ENCODE data around the gene ZNF219. TPM values are rescaled to one million over a fixed set of nuclear protein-coding genes. Genes with fewer than 3 reads are reported as not detected.

Gene ZNF219
- total RNA-seq, 5 donors from 2014 or later (not counting 1 experiment from before 2014, with no cell fraction given), result 7.2 to 12.4 (median 8.1) TPM

- ChIA-PET POLR2A (interaction anchor here (0.6 to 0.9 kb wide), 5 partner anchors 8 to 176 kb away, joined by 3 to 4 read pairs (median 3); no protein-coding TSS in a partner anchor), CTCF (interaction anchor here (0.7 to 4.8 kb wide), 12 partner anchors 8 to 83 kb away, joined by 3 to 68 read pairs (median 7); no protein-coding TSS in a partner anchor)
- no peak for ATAC-seq (replicated peaks in 1 of 4)
- Histone ChIP-seq H3K27me3 (replicated peaks in 1 of 2; ENCODE audit: control insufficient read depth in 2 of 2, extremely low read depth in 1 of 2, insufficient read depth in 2 of 2, low read length in 1 of 2) (peaks cover 0 to 4% of the 10 kb centered on the region in 2 experiments), H3K4me1 (ENCODE audit: control insufficient read depth in 1 of 2, extremely low read depth in 1 of 2, insufficient read depth in 2 of 2, low read length in 2 of 2) (peaks cover 5 to 26% of the 10 kb centered on the region in 2 experiments), H3K4me3 (ENCODE audit: control insufficient read depth in 1 of 2, extremely low read depth in 1 of 2, low read length in 1 of 2) (no peak overlapping the region), H3K36me3 (ENCODE audit: control insufficient read depth in 2 of 2, extremely low read depth in 1 of 2, insufficient read depth in 1 of 2, low read length in 1 of 2) (peaks cover 0 to 4% of the 10 kb centered on the region in 2 donors), H3K27ac (ENCODE audit: low read length) (no peak overlapping the region), H3K9me3 (no peaks in the 10 kb centered on the region)
- WGBS (ENCODE audit: insufficient coverage), result 90% methylated on average over 2 of the region's 6 CpGs
- DNase-seq, result no peak
- H3K4me1 Mint-ChIP-seq, result peaks cover 23 to 31% (median 25%) of the 10 kb centered on the region in 3 donors
- no peak overlapping the region for H3K4me3 Mint-ChIP-seq
- H3K9me3 Mint-ChIP-seq, result no peaks in the 10 kb centered on the region
- peaks cover 3% of the 10 kb centered on the region for H3K36me3 Mint-ChIP-seq
- H3K27ac Mint-ChIP-seq, result peak overlapping the region; percentile 25 to 83
- H3K27me3 Mint-ChIP-seq, result peaks cover 0 to 1% of the 10 kb centered on the region in 2 donors
Measured at GRCh38 chr14:21095430-21096205, 2.8 kb downstream of the ZNF219 start.

DNA sequence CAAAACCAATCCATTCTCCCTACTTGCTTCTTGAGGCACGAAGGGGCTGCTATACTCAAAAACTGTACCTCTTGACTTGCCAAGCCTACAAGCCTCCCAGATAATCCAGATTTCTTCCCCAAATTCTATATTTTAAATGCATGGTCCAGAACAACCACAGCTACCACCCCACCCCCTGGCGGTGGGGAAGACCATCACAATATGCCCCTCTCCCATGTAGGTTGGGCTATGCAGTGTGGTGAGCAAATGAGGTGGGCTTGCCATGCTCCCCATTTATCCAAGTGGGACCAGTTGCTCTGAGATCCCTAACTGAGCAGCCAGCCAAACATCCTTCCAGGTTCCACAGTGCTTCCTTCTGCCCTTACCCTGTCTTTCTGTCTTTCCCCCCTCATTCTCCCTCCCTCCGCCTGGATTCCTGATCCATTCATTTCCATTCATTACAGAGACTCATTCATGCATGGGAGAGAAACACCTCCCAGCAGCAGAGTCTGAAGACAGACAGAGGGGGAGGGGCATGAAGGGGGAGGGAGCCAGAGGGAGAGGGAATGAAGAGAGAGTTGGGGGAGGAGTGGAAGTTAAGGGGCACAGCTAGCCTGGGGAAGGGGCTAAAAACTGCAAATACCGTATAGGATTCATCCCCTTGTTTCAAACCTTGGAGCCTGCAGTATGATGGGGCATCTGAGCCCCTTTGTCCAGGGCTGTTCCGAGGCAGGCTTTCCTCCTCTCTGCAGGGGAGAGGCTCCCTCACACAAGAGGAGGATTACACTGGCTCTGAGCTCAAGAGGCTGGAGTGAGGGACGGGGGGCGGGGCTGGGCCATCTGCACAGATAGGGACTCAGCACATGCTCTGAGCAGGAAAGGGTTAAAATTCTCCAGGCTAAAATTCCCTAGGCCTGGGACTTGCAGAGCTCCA, 4.4 kb downstream of the ZNF219 start:
- H3K9me3 Mint-ChIP-seq, result no peaks in the 10 kb centered on the region
- 96% methylated on average over 4 of the region's 7 CpGs for WGBS (ENCODE audit: insufficient coverage)
- Histone ChIP-seq H3K4me3 (ENCODE audit: control insufficient read depth in 1 of 2, extremely low read depth in 1 of 2, low read length in 1 of 2) (no peak overlapping the region), H3K4me1 (ENCODE audit: control insufficient read depth in 1 of 2, extremely low read depth in 1 of 2, insufficient read depth in 2 of 2, low read length in 2 of 2) (peaks cover 3 to 22% of the 10 kb centered on the region in 2 experiments), H3K27ac (ENCODE audit: low read length) (no peak overlapping the region), H3K9me3 (no peaks in the 10 kb centered on the region), H3K27me3 (replicated peaks in 1 of 2; ENCODE audit: control insufficient read depth in 2 of 2, extremely low read depth in 1 of 2, insufficient read depth in 2 of 2, low read length in 1 of 2) (no peaks in the 10 kb centered on the region), H3K36me3 (ENCODE audit: control insufficient read depth in 2 of 2, extremely low read depth in 1 of 2, insufficient read depth in 1 of 2, low read length in 1 of 2) (peaks cover 0 to 4% of the 10 kb centered on the region in 2 donors)
- DNase-seq (peak in 1 of 35 experiments; percentile 4), ATAC-seq (replicated peaks in 1 of 4) (no peak)
- H3K27ac Mint-ChIP-seq, result peak overlapping the region in 1 of 2 donors; percentile 34
- peaks cover 18 to 27% (median 21%) of the 10 kb centered on the region in 3 donors for H3K4me1 Mint-ChIP-seq
- peaks cover 0 to 1% of the 10 kb centered on the region in 2 donors for H3K27me3 Mint-ChIP-seq
- ChIA-PET POLR2A (interaction anchor here in 1 of 2 donors (0.6 to 0.9 kb wide), 2 partner anchors 10 to 111 kb away, joined by 3 to 6 read pairs; no protein-coding TSS in a partner anchor), CTCF (interaction anchor here (0.6 to 4.8 kb wide), 13 partner anchors 7 to 129 kb away, joined by 3 to 68 read pairs (median 17); partner anchors contain the start of genes ARHGEF40 (in 1 of the 2) and TMEM253 (in 1 of the 2))
- H3K36me3 Mint-ChIP-seq, result peaks cover 3% of the 10 kb centered on the region
- no peak overlapping the region for H3K4me3 Mint-ChIP-seq

DNA sequence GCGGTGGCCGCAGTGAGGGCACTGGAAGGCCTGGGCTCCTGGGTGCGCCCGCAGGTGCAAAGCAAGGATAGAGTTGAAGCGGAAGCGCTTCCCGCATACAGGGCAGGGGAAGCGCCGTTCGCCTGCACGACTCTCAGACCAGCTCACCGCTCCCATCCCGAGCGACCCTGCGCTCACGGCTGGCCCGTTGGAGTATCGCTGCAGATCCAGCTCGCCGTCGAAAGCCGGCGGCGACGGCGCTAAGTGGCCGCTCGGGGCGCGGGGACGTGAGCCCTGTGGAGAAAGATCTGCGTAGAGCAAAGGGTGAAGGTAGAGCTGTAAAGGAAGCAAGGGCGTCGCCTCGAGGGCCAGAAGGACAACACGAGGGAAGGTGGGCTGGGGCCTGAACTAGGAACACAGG, 5.4 kb downstream of the ZNF219 start:
- no peak for DNase-seq
- no peak for ATAC-seq (replicated peaks in 1 of 4)
- H3K4me3 Mint-ChIP-seq, result no peak overlapping the region
- H3K27me3 ChIP-seq (replicated peaks in 1 of 2; ENCODE audit: control insufficient read depth in 2 of 2, extremely low read depth in 1 of 2, insufficient read depth in 2 of 2, low read length in 1 of 2), result no peaks in the 10 kb centered on the region
- H3K27me3 Mint-ChIP-seq, result no peaks in the 10 kb centered on the region
- H3K4me1 ChIP-seq (ENCODE audit: control insufficient read depth in 1 of 2, extremely low read depth in 1 of 2, insufficient read depth in 2 of 2, low read length in 2 of 2), result peaks cover under 1 to 25% of the 10 kb centered on the region in 2 experiments
- H3K4me3 ChIP-seq (ENCODE audit: control insufficient read depth in 1 of 2, extremely low read depth in 1 of 2, low read length in 1 of 2), result no peak overlapping the region
- POLR2A ChIA-PET, result no interaction called here
- peaks cover 3% of the 10 kb centered on the region for H3K36me3 Mint-ChIP-seq
- H3K4me1 Mint-ChIP-seq, result peaks cover 17 to 29% (median 24%) of the 10 kb centered on the region in 3 donors
- WGBS (ENCODE audit: insufficient coverage), result 91% methylated on average over 36 of the region's 36 CpGs
- H3K27ac ChIP-seq (ENCODE audit: low read length), result no peak overlapping the region
- CTCF ChIA-PET, result interaction anchor here (1.0 to 4.8 kb wide), 14 partner anchors 8 to 122 kb away, joined by 3 to 68 read pairs (median 10); partner anchors contain the start of genes ARHGEF40 (in 1 of the 2) and TMEM253 (in 1 of the 2)
- H3K36me3 ChIP-seq (ENCODE audit: control insufficient read depth in 2 of 2, extremely low read depth in 1 of 2, insufficient read depth in 1 of 2, low read length in 1 of 2), result peaks cover 0 to 4% of the 10 kb centered on the region in 2 donors
- no peaks in the 10 kb centered on the region for H3K9me3 ChIP-seq
- no peak overlapping the region for H3K27ac Mint-ChIP-seq
- H3K9me3 Mint-ChIP-seq, result no peaks in the 10 kb centered on the region

- no peak overlapping the region for H3K27ac ChIP-seq (ENCODE audit: low read length)
- H3K4me1 Mint-ChIP-seq, result peaks cover 22 to 34% (median 28%) of the 10 kb centered on the region in 3 donors
- DNase-seq (peak; percentile 72 to 97 (median 89)), ATAC-seq (replicated peaks in 1 of 4) (peak; percentile 58 to 95 (median 87))
- 51% methylated on average over 59 of the region's 59 CpGs for WGBS (ENCODE audit: insufficient coverage)
- H3K4me3 Mint-ChIP-seq, result no peak overlapping the region
- H3K36me3 ChIP-seq (ENCODE audit: control insufficient read depth in 2 of 2, extremely low read depth in 1 of 2, insufficient read depth in 1 of 2, low read length in 1 of 2), result peaks cover 0 to 4% of the 10 kb centered on the region in 2 donors
- peaks cover 3% of the 10 kb centered on the region for H3K36me3 Mint-ChIP-seq
- no peak overlapping the region for H3K27ac Mint-ChIP-seq
- H3K9me3 ChIP-seq, result no peaks in the 10 kb centered on the region
- peaks cover 3 to 27% of the 10 kb centered on the region in 2 experiments for H3K4me1 ChIP-seq (ENCODE audit: control insufficient read depth in 1 of 2, extremely low read depth in 1 of 2, insufficient read depth in 2 of 2, low read length in 2 of 2)
- no peak overlapping the region for H3K4me3 ChIP-seq (ENCODE audit: control insufficient read depth in 1 of 2, extremely low read depth in 1 of 2, low read length in 1 of 2)
- CTCF ChIA-PET, result interaction anchor here (0.6 to 4.8 kb wide), 17 partner anchors 9 to 121 kb away, joined by 3 to 68 read pairs (median 5); partner anchors contain the start of genes ARHGEF40 (in 1 of the 2) and TMEM253 (in 1 of the 2)
- POLR2A ChIA-PET, result interaction anchor here (0.6 to 0.7 kb wide), 3 partner anchors 100 to 763 kb away, joined by 3 to 4 read pairs (median 3); partner anchors contain the start of genes RAB2B (in 1 of the 2) and TOX4 (in 1 of the 2)
- H3K27me3 Mint-ChIP-seq, result no peaks in the 10 kb centered on the region
- H3K9me3 Mint-ChIP-seq, result no peaks in the 10 kb centered on the region
- H3K27me3 ChIP-seq (replicated peaks in 1 of 2; ENCODE audit: control insufficient read depth in 2 of 2, extremely low read depth in 1 of 2, insufficient read depth in 2 of 2, low read length in 1 of 2), result no peaks in the 10 kb centered on the region
Measured at GRCh38 chr14:21092273-21093011, 6.0 kb downstream of the ZNF219 start.

- Histone ChIP-seq H3K36me3 (ENCODE audit: control insufficient read depth in 2 of 2, extremely low read depth in 1 of 2, insufficient read depth in 1 of 2, low read length in 1 of 2) (peaks cover 0 to 4% of the 10 kb centered on the region in 2 donors), H3K27me3 (replicated peaks in 1 of 2; ENCODE audit: control insufficient read depth in 2 of 2, extremely low read depth in 1 of 2, insufficient read depth in 2 of 2, low read length in 1 of 2) (no peaks in the 10 kb centered on the region), H3K4me1 (ENCODE audit: control insufficient read depth in 1 of 2, extremely low read depth in 1 of 2, insufficient read depth in 2 of 2, low read length in 2 of 2) (peaks cover 3 to 29% of the 10 kb centered on the region in 2 experiments), H3K4me3 (ENCODE audit: control insufficient read depth in 1 of 2, extremely low read depth in 1 of 2, low read length in 1 of 2) (no peak overlapping the region), H3K9me3 (no peaks in the 10 kb centered on the region), H3K27ac (ENCODE audit: low read length) (no peak overlapping the region)
- Mint-ChIP-seq H3K4me1 (peaks cover 22 to 32% (median 28%) of the 10 kb centered on the region in 3 donors), H3K9me3 (no peaks in the 10 kb centered on the region), H3K36me3 (peaks cover 3% of the 10 kb centered on the region), H3K27ac (no peak overlapping the region), H3K4me3 (no peak overlapping the region), H3K27me3 (no peaks in the 10 kb centered on the region)
- 94% methylated on average over 42 of the region's 42 CpGs for WGBS (ENCODE audit: insufficient coverage)
- ChIA-PET POLR2A (interaction anchor here in 1 of 2 donors (0.6 to 0.7 kb wide), 2 partner anchors 101 to 762 kb away, joined by 3 to 4 read pairs; no protein-coding TSS in a partner anchor), CTCF (interaction anchor here (0.6 to 4.8 kb wide), 16 partner anchors 9 to 121 kb away, joined by 3 to 68 read pairs (median 6); partner anchors contain the start of genes ARHGEF40 (in 1 of the 2) and TMEM253 (in 1 of the 2))
- ATAC-seq (replicated peaks in 1 of 4), result no peak
- no peak for DNase-seq
Measured at GRCh38 chr14:21091821-21092272, 6.6 kb downstream of the ZNF219 start.

All from T-cell (primary cell).